WI38 (cell line): ENCODE results near the gene NR3C1.

ENCODE experiments used
- H3K4me3 ChIP-seq: 2 replicates; pipeline ENCODE4 v1.5.1; 2011; ENCODE audit warnings: low read depth, mild to moderate bottlenecking, control low read depth, low read length
- CTCF ChIP-seq: IDR thresholded peaks from 2 replicates; pipeline ENCODE4 v1.5.1; 2012; ENCODE audit warnings: low read depth, mild to moderate bottlenecking, control low read depth, low read length

NR3C1 gene

GRCh38 chr5:143277536-143277935 lies 126.0 kb downstream of the NR3C1 start:
- no peak overlapping the region for H3K4me3 ChIP-seq
- TF ChIP-seq CTCF, result no peak

- TF ChIP-seq CTCF, result no peak
- H3K4me3 ChIP-seq, result no peak overlapping the region
Measured at GRCh38 chr5:143275512-143276363, 127.7 kb downstream of the NR3C1 start.

GRCh38 chr5:143274952-143275351 lies 128.5 kb downstream of the NR3C1 start:
- no peak for TF ChIP-seq CTCF
- H3K4me3 ChIP-seq, result no peak overlapping the region

GRCh38 chr5:143271431-143271830 lies 132.1 kb downstream of the NR3C1 start:
- no peak overlapping the region for H3K4me3 ChIP-seq
- no peak for TF ChIP-seq CTCF

GRCh38 chr5:143268388-143268787 lies 135.1 kb downstream of the NR3C1 start:
- H3K4me3 ChIP-seq, result no peak overlapping the region
- TF ChIP-seq CTCF, result no peak

GRCh38 chr5:143267186-143267585 lies 136.3 kb downstream of the NR3C1 start:
- no peak overlapping the region for H3K4me3 ChIP-seq
- TF ChIP-seq CTCF, result no peak

- H3K4me3 ChIP-seq, result no peak overlapping the region
- no peak for TF ChIP-seq CTCF
Measured at GRCh38 chr5:143265995-143266394, 137.5 kb downstream of the NR3C1 start.
